Stomach smooth muscle (tissue), 2 donors: ENCODE results near the gene EYS.
"Not testable (repeated sequence)": the region's sequence is repeated elsewhere in the genome, so short reads cannot be mapped to it uniquely, and the experiment has no call there.

Source experiments
- H3K27ac ChIP-seq: one replicate; pipeline ENCODE4 v1.7.0; 2013; ENCODE audit warnings: mild to moderate bottlenecking, low read length, inconsistent platforms
- H3K27me3 ChIP-seq, 2 donors: one replicate each; pipeline ENCODE4 v1.7.0; 2013; ENCODE audit warnings: low read length in 2 of 2; ENCODE audit not compliant: insufficient read depth in 2 of 2, control insufficient read depth in 1 of 2
- H3K36me3 ChIP-seq, 2 donors: one replicate each; pipeline ENCODE4 v1.7.0; 2013; ENCODE audit warnings: low read length in 2 of 2; ENCODE audit not compliant: control insufficient read depth in 2 of 2, insufficient read depth in 2 of 2
- H3K4me1 ChIP-seq: one replicate; pipeline ENCODE4 v1.7.0; 2013; ENCODE audit warnings: low read length; ENCODE audit not compliant: control insufficient read depth, insufficient read depth
- H3K4me3 ChIP-seq, 2 donors: one replicate each; pipeline ENCODE4 v1.7.0; 2013; ENCODE audit warnings: low read length in 2 of 2
- H3K9ac ChIP-seq, 2 donors: one replicate each; pipeline ENCODE4 v1.7.0; 2013; ENCODE audit warnings: low read length in 2 of 2, mild to moderate bottlenecking in 1 of 2
- H3K9me3 ChIP-seq, 2 donors: one replicate each; pipeline ENCODE4 v1.7.0; 2013; ENCODE audit warnings: low read length in 2 of 2; ENCODE audit not compliant: control insufficient read depth in 2 of 2
- donor health status: healthy.
- donor health status: Pancreatic carcinoma.

EYS gene

DNA sequence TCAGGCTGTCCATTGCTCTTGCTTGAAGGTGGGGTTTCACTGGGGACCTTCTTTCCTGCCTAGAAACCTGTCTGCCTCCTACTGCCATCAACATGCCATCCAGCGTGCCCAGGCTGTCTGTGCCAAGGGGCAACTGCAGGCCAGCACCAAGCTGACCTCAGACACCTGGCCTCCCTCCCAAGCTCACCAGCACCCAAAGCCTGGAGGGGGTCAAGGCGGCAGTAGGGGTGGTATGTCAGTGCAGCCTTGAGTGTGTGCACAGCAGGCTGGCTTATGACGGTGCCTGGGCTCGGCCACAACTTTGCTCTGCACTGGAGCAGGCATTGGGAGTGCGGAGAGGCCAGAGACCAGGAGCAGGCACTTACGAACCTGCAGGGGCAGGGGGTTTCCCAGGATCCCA, 149.0 kb downstream of the EYS start:
- Histone ChIP-seq H3K27me3 (no peaks in the 10 kb centered on the region), H3K9me3 (no peaks in the 10 kb centered on the region), H3K4me3 (no peak overlapping the region), H3K27ac (no peak overlapping the region), H3K4me1 (no peaks in the 10 kb centered on the region), H3K9ac (no peak overlapping the region), H3K36me3 (no peaks in the 10 kb centered on the region)

- H3K27ac ChIP-seq, result no peak overlapping the region
- no peak overlapping the region for H3K9ac ChIP-seq
Observed at GRCh38 chr6:65557224-65557623, 149.8 kb downstream of the EYS start.

GRCh38 chr6:65546894-65547293, 160.1 kb downstream of the EYS start:
- Histone ChIP-seq H3K27me3 (no peaks in the 10 kb centered on the region), H3K36me3 (no peaks in the 10 kb centered on the region), H3K9ac (no peak overlapping the region), H3K4me3 (no peak overlapping the region), H3K4me1 (no peaks in the 10 kb centered on the region), H3K27ac (no peak overlapping the region), H3K9me3 (no peaks in the 10 kb centered on the region)

More at GRCh38 chr6:65557224-65557623, 149.8 kb downstream of the EYS start:
- H3K4me1 ChIP-seq, result no peaks in the 10 kb centered on the region
- H3K27me3 ChIP-seq, result no peaks in the 10 kb centered on the region
- H3K4me3 ChIP-seq, result no peak overlapping the region
- no peaks in the 10 kb centered on the region for H3K9me3 ChIP-seq
- no peaks in the 10 kb centered on the region for H3K36me3 ChIP-seq

DNA sequence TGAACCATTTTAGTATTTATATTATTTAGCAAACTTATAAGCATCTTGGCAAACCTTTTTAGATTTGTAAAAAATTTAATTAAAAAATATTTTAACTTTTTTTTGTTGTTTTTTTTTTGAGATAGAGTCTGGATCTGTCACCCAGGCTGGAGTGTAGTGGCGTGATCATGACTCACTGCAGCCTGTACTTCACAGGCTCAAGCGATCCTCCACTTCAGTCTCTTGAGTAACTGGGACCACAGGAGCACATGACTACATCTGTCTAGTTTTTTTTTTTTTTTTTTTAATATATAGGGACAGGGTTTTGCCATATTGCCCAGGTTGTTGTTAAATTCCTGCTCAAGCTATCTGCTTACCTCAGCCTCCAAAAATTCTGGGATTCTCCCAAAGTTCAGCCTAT, 161.1 kb downstream of the EYS start:
- H3K27me3 ChIP-seq, result no peaks in the 10 kb centered on the region
- H3K9me3 ChIP-seq, result no peaks in the 10 kb centered on the region
- H3K9ac ChIP-seq, result no peak overlapping the region
- no peak overlapping the region for H3K4me3 ChIP-seq
- H3K27ac ChIP-seq, result no peak overlapping the region
- H3K36me3 ChIP-seq, result no peaks in the 10 kb centered on the region
- H3K4me1 ChIP-seq, result no peaks in the 10 kb centered on the region

- Histone ChIP-seq H3K27me3 (no peaks in the 10 kb centered on the region), H3K4me3 (no peak overlapping the region)
Observed at GRCh38 chr6:65538644-65539043, 168.4 kb downstream of the EYS start.

GRCh38 chr6:65537600-65537999, 169.4 kb downstream of the EYS start:
- no peak overlapping the region for H3K27ac ChIP-seq
- H3K9ac ChIP-seq, result no peak overlapping the region
- no peaks in the 10 kb centered on the region for H3K36me3 ChIP-seq
- H3K9me3 ChIP-seq, result no peaks in the 10 kb centered on the region
- no peak overlapping the region for H3K4me3 ChIP-seq
- H3K4me1 ChIP-seq, result no peaks in the 10 kb centered on the region
- H3K27me3 ChIP-seq, result no peaks in the 10 kb centered on the region

More at GRCh38 chr6:65538644-65539043, 168.4 kb downstream of the EYS start:
- H3K27ac ChIP-seq, result no peak overlapping the region
- H3K9ac ChIP-seq, result no peak overlapping the region
- no peaks in the 10 kb centered on the region for H3K9me3 ChIP-seq
- no peaks in the 10 kb centered on the region for H3K36me3 ChIP-seq
- H3K4me1 ChIP-seq, result no peaks in the 10 kb centered on the region

DNA sequence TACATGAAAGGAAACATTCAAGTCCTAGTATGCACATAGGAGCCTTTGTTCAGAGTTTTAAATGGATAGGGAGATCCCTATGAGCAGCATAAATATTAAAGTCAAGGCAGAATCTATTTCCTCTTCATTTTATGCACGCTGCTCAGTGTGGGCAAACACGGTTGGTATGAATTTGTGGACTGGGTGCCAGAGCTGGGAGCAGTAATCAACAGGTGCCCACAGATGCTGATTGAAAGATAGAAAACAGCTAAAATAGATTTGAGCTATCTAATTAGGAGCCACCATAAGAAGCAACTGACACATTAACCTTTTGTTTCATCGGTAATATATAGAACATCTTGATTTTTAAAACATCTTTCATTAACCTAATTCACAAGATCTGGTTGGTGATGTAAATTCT, 175.5 kb downstream of the EYS start:
- Histone ChIP-seq H3K27me3 (no peaks in the 10 kb centered on the region), H3K36me3 (no peaks in the 10 kb centered on the region), H3K4me1 (no peaks in the 10 kb centered on the region), H3K27ac (no peak overlapping the region), H3K9ac (no peak overlapping the region), H3K4me3 (no peak overlapping the region), H3K9me3 (no peaks in the 10 kb centered on the region)

DNA sequence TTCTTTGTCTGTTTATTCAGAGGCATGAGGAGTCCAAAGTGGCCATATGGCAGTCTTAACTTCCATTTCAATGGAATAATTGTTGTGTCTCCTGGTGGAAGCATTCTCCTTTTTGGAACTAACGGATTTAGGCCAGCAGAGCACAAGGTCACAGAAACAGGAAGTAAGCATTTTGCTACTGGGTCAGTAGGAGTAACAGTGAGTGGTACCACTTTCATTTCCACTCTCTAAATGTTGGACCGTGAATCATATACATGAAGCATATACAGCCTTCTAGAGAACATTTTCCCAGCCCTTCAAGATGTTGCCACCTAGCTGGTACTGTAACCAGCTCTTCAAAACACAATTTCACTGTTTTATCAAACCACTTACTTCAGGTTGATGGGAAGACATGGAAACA, 182.8 kb downstream of the EYS start:
- Histone ChIP-seq H3K9ac (no peak overlapping the region), H3K27me3 (no peaks in the 10 kb centered on the region), H3K36me3 (no peaks in the 10 kb centered on the region), H3K9me3 (no peaks in the 10 kb centered on the region), H3K4me3 (no peak overlapping the region), H3K4me1 (no peaks in the 10 kb centered on the region), H3K27ac (no peak overlapping the region)

DNA sequence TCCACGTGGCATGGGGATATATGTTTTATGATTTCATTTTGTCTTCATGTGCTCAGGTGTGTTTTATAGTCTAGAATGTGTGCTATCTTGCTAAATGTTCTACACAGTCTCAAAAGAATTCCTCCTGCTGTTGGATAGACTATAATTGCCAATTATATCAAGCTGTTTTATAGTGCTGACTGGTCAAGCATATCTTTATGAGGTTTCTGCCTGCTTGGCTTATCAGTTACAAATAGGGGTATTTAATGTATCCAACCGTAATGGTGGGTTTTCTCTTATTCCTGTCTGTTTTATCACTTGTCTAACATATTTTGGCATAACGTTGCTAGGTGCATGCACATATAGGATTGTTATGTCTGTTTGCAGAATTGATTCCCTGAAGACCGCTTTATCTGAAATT, 201.3 kb downstream of the EYS start:
- H3K9me3 ChIP-seq, result no peaks in the 10 kb centered on the region
- no peaks in the 10 kb centered on the region for H3K4me1 ChIP-seq
- no peaks in the 10 kb centered on the region for H3K36me3 ChIP-seq
- H3K27ac ChIP-seq, result no peak overlapping the region
- H3K9ac ChIP-seq, result no peak overlapping the region
- no peaks in the 10 kb centered on the region for H3K27me3 ChIP-seq
- H3K4me3 ChIP-seq, result no peak overlapping the region

GRCh38 chr6:65501045-65501444, 206.0 kb downstream of the EYS start:
- Histone ChIP-seq H3K9me3 (no peaks in the 10 kb centered on the region), H3K27me3 (no peaks in the 10 kb centered on the region), H3K4me1 (no peaks in the 10 kb centered on the region), H3K4me3 (no peak overlapping the region), H3K9ac (no peak overlapping the region), H3K27ac (no peak overlapping the region), H3K36me3 (no peaks in the 10 kb centered on the region)

DNA sequence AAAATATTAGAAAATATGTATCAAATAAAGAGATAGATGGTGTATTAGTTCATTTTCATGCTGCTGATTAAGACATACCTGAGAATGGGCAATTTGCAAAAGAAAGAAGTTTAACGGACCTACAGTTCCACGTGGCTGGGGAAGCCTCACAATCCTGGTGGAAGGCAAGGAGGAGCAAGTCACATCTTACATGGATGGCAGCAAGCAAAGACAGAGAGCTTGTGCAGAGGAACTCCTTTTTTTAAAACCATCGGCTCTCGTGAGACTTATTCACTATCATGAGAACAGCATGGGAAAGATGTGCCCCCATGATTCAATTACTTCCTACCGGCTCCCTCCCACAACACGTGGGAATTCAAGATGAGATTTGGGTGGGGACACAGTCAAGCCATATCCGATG, 223.4 kb downstream of the EYS start:
- H3K4me3 ChIP-seq, H3K36me3 ChIP-seq, H3K9ac ChIP-seq, H3K27ac ChIP-seq, H3K27me3 ChIP-seq, H3K9me3 ChIP-seq, H3K4me1 ChIP-seq: not testable (repeated sequence)

DNA sequence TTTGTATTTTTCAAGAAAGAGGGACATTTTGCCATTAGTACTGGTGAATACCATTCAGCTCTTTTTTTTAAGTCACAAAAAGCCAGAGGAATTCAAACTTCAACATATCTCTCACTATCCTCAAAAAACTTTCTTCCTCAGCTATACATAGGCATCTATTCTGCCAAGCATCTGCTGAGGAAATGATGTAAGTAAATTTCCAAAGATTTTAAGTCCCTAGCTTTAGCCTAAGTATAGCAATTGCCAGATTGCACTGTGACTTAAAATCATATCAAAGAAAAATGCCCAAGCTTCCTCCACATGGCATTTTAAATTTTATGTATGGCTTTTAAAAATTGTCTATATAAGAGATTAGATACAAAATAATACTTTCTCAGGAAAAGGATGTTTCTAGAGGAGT, 237.4 kb downstream of the EYS start:
- no peaks in the 10 kb centered on the region for H3K4me1 ChIP-seq
- no peaks in the 10 kb centered on the region for H3K36me3 ChIP-seq

More for the DNA sequence above, 237.4 kb downstream of the EYS start:
- H3K9me3 ChIP-seq, result no peaks in the 10 kb centered on the region
- H3K4me3 ChIP-seq, result no peak overlapping the region
- no peak overlapping the region for H3K9ac ChIP-seq
- no peaks in the 10 kb centered on the region for H3K27me3 ChIP-seq
- no peak overlapping the region for H3K27ac ChIP-seq
